GM19467 (cell line): Measurements from ENCODE around the gene ZBTB2.
"Not testable (repeated sequence)": the region's sequence is repeated elsewhere in the genome, so short reads cannot be mapped to it uniquely, and the experiment has no call there.

ENCODE experiments used
- ATAC-seq: cut with Tn5 transposase; IDR thresholded peaks from one replicate; pipeline ENCODE4 v1.9.1; 2021; ENCODE audit warnings: mild to moderate bottlenecking, moderate library complexity; ENCODE audit not compliant: unreplicated experiment

The ZBTB2 gene

GRCh38 chr6:151374036-151374683 lies 17.2 kb downstream of the ZBTB2 start:
- ATAC-seq: no peak

DNA sequence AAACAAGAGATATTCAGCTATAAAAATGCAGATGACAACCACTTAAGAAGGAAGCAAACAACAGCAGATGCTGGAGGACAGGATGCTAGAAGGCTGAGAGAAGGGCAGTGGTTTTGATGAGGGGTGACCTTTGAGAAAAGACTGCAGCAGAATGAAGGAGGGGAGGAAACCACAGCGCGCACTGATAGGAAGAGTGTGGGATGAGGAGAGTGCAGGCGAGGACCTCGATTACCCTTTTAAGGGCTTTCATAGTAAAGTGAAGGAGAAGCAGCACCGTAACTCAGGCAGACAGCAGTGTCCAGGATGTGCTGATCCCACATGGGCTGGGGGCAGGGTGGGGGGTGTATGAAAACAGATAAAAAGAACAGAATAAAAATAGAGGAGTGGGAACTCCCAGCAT lies 19.2 kb downstream of the ZBTB2 start:
- no peak for ATAC-seq

- ATAC-seq: no peak
Measured at GRCh38 chr6:151370509-151371078, 20.8 kb downstream of the ZBTB2 start.

DNA sequence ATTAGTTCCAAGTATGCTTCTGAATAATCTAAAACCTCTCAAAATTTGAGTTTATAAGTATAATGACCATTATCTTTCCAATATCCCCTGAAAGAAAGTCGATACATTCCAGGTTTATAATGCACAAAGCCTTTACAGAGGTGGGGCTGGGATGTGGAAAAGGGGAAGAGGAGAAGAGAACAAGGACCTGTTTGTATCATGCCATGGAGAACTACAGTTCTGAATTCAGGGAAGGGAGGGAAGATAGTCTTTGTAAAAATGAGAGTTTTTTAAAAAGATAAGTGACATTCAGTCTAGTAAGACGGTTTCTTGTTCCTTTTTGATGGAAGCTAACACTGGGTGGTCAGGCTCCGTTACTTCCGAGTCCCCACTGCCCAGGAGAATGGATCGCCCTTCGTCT lies 26.1 kb downstream of the ZBTB2 start:
- no peak for ATAC-seq

DNA sequence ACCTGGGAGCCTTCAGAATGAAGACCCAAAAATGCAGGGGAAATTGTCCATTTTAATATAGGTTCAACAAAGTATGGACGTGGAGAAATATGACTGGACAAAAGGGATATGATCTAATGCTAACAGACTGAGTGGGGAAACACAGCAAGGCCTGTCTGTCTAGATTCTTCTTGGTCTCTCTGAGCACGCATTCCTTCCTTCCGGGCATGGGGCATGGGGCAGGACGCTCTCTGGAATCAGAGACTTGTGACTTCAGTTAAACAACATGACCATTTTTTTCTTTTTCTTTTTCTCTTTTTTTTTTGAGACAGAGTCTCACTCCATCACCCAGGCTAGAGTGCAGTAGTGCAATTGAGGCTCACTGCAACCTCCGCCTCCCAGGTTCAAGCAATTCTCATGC lies 31.9 kb downstream of the ZBTB2 start:
- ATAC-seq: no peak

GRCh38 chr6:151358475-151358874 lies 32.9 kb downstream of the ZBTB2 start:
- ATAC-seq: no peak

GRCh38 chr6:151357758-151358436 lies 33.5 kb downstream of the ZBTB2 start:
- ATAC-seq: no peak

DNA sequence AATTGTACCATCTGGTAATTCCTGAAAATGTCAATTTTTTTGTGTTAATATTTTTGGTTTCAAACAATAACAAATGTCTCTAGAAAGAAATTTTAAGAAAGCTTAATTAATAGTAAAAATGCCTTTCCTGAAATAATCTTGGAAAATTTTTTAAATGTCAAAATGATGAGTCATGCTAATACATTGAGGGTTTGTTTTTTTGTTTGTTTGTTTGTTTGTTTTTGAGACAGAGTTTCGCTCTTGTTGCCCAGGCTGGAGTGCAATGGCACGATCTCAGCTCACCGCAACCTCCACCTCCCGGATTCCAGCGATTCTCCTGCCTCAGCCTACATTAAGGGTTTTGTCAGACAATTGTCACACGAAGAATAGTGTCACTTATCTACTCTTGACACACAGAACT lies 34.4 kb downstream of the ZBTB2 start:
- not testable (repeated sequence) for ATAC-seq

- ATAC-seq: no peak
Measured at GRCh38 chr6:151353795-151354194, 37.6 kb downstream of the ZBTB2 start.

- ATAC-seq: no peak
Measured at GRCh38 chr6:151352410-151353396, 38.7 kb downstream of the ZBTB2 start.

GRCh38 chr6:151351731-151352130 lies 39.6 kb downstream of the ZBTB2 start:
- ATAC-seq: no peak

- ATAC-seq: no peak
Measured at GRCh38 chr6:151351146-151351700, 40.1 kb downstream of the ZBTB2 start.

DNA sequence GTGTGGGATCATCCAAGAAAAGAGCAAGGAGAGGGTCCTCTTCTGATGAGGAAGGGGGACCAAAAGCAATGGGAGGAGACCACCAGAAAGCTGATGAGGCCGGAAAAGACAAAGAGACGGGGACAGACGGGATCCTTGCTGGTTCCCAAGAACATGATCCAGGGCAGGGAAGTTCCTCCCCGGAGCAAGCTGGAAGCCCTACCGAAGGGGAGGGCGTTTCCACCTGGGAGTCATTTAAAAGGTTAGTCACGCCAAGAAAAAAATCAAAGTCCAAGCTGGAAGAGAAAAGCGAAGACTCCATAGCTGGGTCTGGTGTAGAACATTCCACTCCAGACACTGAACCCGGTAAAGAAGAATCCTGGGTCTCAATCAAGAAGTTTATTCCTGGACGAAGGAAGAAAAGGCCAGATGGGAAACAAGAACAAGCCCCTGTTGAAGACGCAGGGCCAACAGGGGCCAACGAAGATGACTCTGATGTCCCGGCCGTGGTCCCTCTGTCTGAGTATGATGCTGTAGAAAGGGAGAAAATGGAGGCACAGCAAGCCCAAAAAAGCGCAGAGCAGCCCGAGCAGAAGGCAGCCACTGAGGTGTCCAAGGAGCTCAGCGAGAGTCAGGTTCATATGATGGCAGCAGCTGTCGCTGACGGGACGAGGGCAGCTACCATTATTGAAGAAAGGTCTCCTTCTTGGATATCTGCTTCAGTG lies 40.8 kb downstream of the ZBTB2 start:
- ATAC-seq: no peak

DNA sequence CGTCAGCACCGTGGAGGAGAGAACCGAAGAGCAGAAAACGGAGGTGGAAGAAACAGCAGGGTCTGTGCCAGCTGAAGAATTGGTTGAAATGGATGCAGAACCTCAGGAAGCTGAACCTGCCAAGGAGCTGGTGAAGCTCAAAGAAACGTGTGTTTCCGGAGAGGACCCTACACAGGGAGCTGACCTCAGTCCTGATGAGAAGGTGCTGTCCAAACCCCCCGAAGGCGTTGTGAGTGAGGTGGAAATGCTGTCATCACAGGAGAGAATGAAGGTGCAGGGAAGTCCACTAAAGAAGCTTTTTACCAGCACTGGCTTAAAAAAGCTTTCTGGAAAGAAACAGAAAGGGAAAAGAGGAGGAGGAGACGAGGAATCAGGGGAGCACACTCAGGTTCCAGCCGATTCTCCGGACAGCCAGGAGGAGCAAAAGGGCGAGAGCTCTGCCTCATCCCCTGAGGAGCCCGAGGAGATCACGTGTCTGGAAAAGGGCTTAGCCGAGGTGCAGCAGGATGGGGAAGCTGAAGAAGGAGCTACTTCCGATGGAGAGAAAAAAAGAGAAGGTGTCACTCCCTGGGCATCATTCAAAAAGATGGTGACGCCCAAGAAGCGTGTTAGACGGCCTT lies 41.6 kb downstream of the ZBTB2 start:
- no peak for ATAC-seq

DNA sequence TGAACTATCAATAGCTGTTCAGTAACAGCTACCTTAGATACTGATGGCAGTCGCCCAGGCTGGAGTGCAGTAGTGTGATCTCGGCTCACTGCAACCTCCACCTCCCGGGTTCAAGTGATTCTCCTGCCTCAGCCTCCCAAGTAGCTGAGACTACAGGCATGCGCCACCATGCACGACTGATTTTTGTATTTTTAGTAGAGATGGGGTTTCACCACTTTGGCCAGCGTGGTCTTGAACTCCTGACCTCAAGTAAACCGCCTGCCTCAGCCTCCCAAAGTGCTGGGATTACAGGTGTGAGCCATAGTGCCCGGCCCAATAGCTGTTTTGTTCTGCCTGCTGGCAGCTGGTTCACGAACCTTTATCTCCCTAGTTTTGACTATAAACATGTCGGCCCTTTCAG lies 48.6 kb downstream of the ZBTB2 start:
- ATAC-seq: not testable (repeated sequence)

- no peak for ATAC-seq
Measured at GRCh38 chr6:151341476-151342195, 49.7 kb downstream of the ZBTB2 start.

GRCh38 chr6:151340219-151340978 lies 51.0 kb downstream of the ZBTB2 start:
- no peak for ATAC-seq

DNA sequence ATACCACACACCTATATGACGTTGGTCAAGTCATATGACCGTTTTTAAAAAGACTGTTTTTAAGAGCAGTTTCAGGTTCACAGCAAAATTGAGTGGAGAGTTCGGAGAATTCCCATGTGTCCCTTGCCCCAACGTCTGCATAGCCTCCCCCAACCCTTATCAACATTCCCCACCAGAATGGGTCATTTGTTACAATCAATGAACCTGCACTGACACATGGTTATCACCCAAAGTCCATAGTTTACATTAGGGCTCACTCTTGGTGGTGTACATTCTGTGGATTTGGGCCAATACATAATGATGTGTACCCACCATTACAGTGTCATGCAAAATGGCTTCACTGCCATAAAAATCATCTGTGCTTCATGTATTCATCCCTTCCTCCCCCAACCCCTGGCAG lies 52.0 kb downstream of the ZBTB2 start:
- no peak for ATAC-seq
